DMS 273 treated with DMSO at 0.1 percent for 48 hours (cell line): ENCODE data around the gene SPATA12.
"Not testable (repeated sequence)": the region's sequence is repeated elsewhere in the genome, so short reads cannot be mapped to it uniquely, and the experiment has no call there.

Experiments
- DNase-seq: peaks from one replicate; lab custom pipeline; 2025; lab: John Stamatoyannopoulos, UW

The SPATA12 gene

GRCh38 chr3:57083266-57083995, 23.0 kb downstream of the SPATA12 start:
- DNase-seq = not testable (repeated sequence)

- no peak for DNase-seq
Measured at GRCh38 chr3:57085211-57085610, 24.7 kb downstream of the SPATA12 start.

GRCh38 chr3:57086201-57086600, 25.7 kb downstream of the SPATA12 start:
- no peak for DNase-seq

GRCh38 chr3:57087361-57088092, 27.1 kb downstream of the SPATA12 start:
- DNase-seq = no peak

- no peak for DNase-seq
Measured at GRCh38 chr3:57088503-57088902, 28.0 kb downstream of the SPATA12 start.

- DNase-seq = no peak
Measured at GRCh38 chr3:57089043-57089442, 28.6 kb downstream of the SPATA12 start.

GRCh38 chr3:57091521-57092273, 31.2 kb downstream of the SPATA12 start:
- DNase-seq = no peak

GRCh38 chr3:57093489-57093888, 33.0 kb downstream of the SPATA12 start:
- DNase-seq = no peak

- no peak for DNase-seq
Measured at GRCh38 chr3:57093971-57094535, 33.6 kb downstream of the SPATA12 start.

- peak; percentile 72 for DNase-seq
Measured at GRCh38 chr3:57094575-57094974, 34.1 kb downstream of the SPATA12 start.

GRCh38 chr3:57095363-57095762, 34.9 kb downstream of the SPATA12 start:
- DNase-seq = no peak

GRCh38 chr3:57097536-57097935, 37.1 kb downstream of the SPATA12 start:
- no peak for DNase-seq

GRCh38 chr3:57098418-57099310, 38.2 kb downstream of the SPATA12 start:
- DNase-seq = no peak

- DNase-seq = peak; percentile 14
Measured at GRCh38 chr3:57100046-57100695, 39.7 kb downstream of the SPATA12 start.

- no peak for DNase-seq
Measured at GRCh38 chr3:57105585-57105984, 45.1 kb downstream of the SPATA12 start.

GRCh38 chr3:57108684-57109083, 48.2 kb downstream of the SPATA12 start:
- no peak for DNase-seq

GRCh38 chr3:57109437-57110199, 49.2 kb downstream of the SPATA12 start:
- no peak for DNase-seq

GRCh38 chr3:57110214-57110613, 49.8 kb downstream of the SPATA12 start:
- no peak for DNase-seq

GRCh38 chr3:57110798-57111197, 50.3 kb downstream of the SPATA12 start:
- DNase-seq = no peak

- no peak for DNase-seq
Measured at GRCh38 chr3:57112206-57112605, 51.7 kb downstream of the SPATA12 start.
